ENCODE measurements around the gene SPACDR. TPM values are rescaled to one million over a fixed set of nuclear protein-coding genes. Genes with fewer than 3 reads are reported as not detected.
"Not testable (repeated sequence)": the region's sequence is repeated elsewhere in the genome, so short reads cannot be mapped to it uniquely, and the experiment has no call there.

The SPACDR gene
- total and polyA plus RNA-seq, 2 donors (not counting 1 experiment from before 2014, with no cell fraction given) = 2.1 to 3.7 TPM

DNA sequence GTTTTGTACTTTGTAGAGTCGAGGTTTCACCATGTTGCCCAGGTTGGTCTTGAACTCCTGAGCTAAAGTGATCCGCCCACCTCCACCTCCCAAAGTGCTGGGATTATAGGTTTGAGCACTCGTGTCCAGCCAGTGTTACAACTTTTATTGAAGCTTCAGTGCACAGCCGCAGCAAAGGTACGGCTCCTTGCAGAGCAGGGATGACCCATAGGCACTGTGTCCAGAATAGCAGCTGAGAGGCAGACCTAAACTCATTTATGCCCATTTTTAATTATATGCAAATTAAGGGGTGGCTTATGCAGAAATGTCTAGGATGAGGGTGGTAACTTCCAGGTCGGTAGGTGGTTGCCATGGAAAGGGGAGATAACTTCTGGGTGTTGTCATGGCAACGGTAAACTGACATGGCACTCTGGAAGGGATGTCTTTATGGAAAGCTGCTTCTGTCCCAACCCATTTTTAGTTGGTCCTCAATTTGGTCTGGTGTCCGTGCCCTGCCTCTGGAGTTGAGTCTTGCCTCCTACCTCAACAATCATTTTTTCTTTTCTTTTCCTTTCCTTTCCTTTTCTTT lies 42.4 kb upstream of the SPACDR start:
- DNase-seq (no peak), ATAC-seq (ENCODE audit: low read depth) (no peak)
- intact Hi-C loops (cut with micrococcal nuclease) = no loop called here
- H3K27ac Mint-ChIP-seq = no peak overlapping the region
- Histone ChIP-seq H3K27ac (ENCODE audit: low read length in 2 of 2) (no peak overlapping the region), H3K9ac (ENCODE audit: low read length) (no peak overlapping the region), H3K4me3 (ENCODE audit: control extremely low read depth in 1 of 5, extremely low read depth in 1 of 5, insufficient read depth in 1 of 5, low read depth in 2 of 5, low read length in 4 of 5) (no peak overlapping the region), H3K4me1 (ENCODE audit: control insufficient read depth in 2 of 2, insufficient read depth in 2 of 2, low read length in 2 of 2) (no peaks in the 10 kb centered on the region), H3K79me2 (ENCODE audit: control insufficient read depth, insufficient read depth, low read length) (no peaks in the 10 kb centered on the region), H3K4me2 (replicated peaks; ENCODE audit: low read depth, low read length, poor library complexity, severe bottlenecking) (no peak overlapping the region), H2AFZ (ENCODE audit: insufficient read depth, low read depth, low read length, poor library complexity, severe bottlenecking) (no peak overlapping the region), H3K36me3 (replicated peaks in 1 of 2; ENCODE audit: control extremely low read depth in 1 of 2, control insufficient read depth in 1 of 2, extremely low read depth in 1 of 2, insufficient read depth in 2 of 2, low read length in 1 of 2) (no peaks in the 10 kb centered on the region), H3K27me3 (replicated peaks in 1 of 4; ENCODE audit: control extremely low read depth in 1 of 4, control insufficient read depth in 3 of 4, insufficient read depth in 4 of 4, low read length in 3 of 4) (peaks cover 0 to 4% (median 0%) of the 10 kb centered on the region in 4 experiments), H3K9me3 (ENCODE audit: control extremely low read depth in 1 of 3, control insufficient read depth in 2 of 3, insufficient read depth in 1 of 3, low read length in 2 of 3) (peaks cover 0 to 3% (median 0%) of the 10 kb centered on the region in 3 donors), H4K20me1 (ENCODE audit: control insufficient read depth, insufficient read depth, low read length, poor library complexity, severe bottlenecking) (no peaks in the 10 kb centered on the region)
- H3K27me3 Mint-ChIP-seq = peaks cover 15% of the 10 kb centered on the region
- WGBS (ENCODE audit: insufficient coverage) = 68% methylated on average over 4 of the region's 8 CpGs
- no peak for TF ChIP-seq EZH2 (IDR thresholded peaks at IDR 0.05; ENCODE audit: borderline replicate concordance, insufficient read depth, low read depth, low read length, poor library complexity, severe bottlenecking)
- TF ChIP-seq, protein P1, sequence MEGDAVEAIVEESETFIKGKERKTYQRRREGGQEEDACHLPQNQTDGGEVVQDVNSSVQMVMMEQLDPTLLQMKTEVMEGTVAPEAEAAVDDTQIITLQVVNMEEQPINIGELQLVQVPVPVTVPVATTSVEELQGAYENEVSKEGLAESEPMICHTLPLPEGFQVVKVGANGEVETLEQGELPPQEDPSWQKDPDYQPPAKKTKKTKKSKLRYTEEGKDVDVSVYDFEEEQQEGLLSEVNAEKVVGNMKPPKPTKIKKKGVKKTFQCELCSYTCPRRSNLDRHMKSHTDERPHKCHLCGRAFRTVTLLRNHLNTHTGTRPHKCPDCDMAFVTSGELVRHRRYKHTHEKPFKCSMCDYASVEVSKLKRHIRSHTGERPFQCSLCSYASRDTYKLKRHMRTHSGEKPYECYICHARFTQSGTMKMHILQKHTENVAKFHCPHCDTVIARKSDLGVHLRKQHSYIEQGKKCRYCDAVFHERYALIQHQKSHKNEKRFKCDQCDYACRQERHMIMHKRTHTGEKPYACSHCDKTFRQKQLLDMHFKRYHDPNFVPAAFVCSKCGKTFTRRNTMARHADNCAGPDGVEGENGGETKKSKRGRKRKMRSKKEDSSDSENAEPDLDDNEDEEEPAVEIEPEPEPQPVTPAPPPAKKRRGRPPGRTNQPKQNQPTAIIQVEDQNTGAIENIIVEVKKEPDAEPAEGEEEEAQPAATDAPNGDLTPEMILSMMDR (IDR thresholded peaks at IDR 0.05) = no peak
- H3K4me3 Mint-ChIP-seq = no peak overlapping the region
- CTCF ChIA-PET = no interaction called here
- no peaks in the 10 kb centered on the region for H3K4me1 Mint-ChIP-seq
- POLR2A ChIA-PET = interaction anchor here (0.7 kb wide), 1 partner anchor 78 kb away, joined by 8 read pairs; the partner anchor contains the start of gene ZCWPW1
- no peaks in the 10 kb centered on the region for H3K9me3 Mint-ChIP-seq (ENCODE audit: insufficient read depth)

DNA sequence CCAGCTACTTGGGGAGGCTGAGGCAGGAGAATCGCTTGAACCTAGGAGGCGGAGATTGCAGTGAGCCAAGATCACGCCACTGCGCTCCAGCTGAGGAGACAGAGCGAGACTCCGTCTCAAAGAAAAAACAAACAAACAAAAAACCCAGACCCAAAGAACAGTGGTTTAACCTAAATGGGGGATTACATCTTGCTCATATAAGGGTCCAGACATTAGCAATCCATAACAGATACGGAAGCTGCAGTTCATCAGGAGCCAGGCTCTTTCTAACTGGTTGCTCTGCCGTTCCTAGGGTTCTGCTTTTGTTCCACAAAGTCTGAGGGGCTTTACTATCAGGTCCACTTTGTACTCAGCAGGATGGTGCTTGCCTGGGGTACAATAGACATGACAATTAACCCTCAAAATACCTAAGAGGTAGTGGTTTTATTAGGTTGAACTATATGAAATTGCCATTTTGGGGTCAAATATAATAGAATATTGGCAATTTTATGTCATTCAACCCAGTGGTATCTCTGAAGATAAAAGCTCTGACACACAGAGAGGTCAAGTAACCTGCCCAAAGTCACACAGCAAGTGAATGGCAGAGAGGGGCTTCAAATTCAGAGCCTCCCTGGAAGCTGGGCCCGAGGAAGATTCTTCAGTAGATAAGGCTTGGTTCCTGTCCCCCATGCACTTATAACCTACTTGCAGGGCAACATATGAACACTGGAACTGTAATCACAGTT lies 41.0 kb upstream of the SPACDR start:
- peaks cover 0 to 3% (median 0%) of the 10 kb centered on the region in 3 donors for H3K9me3 ChIP-seq (ENCODE audit: control extremely low read depth in 1 of 3, control insufficient read depth in 2 of 3, insufficient read depth in 1 of 3, low read length in 2 of 3)
- no peak for ATAC-seq (ENCODE audit: low read depth)
- H2AFZ ChIP-seq (ENCODE audit: insufficient read depth, low read depth, low read length, poor library complexity, severe bottlenecking) = no peak overlapping the region
- H3K4me2 ChIP-seq (replicated peaks; ENCODE audit: low read depth, low read length, poor library complexity, severe bottlenecking) = no peak overlapping the region
- H3K27ac ChIP-seq (ENCODE audit: low read length in 2 of 2) = no peak overlapping the region
- peaks cover 0 to 4% (median 0%) of the 10 kb centered on the region in 4 experiments for H3K27me3 ChIP-seq (replicated peaks in 1 of 4; ENCODE audit: control extremely low read depth in 1 of 4, control insufficient read depth in 3 of 4, insufficient read depth in 4 of 4, low read length in 3 of 4)
- ChIA-PET POLR2A (interaction anchor here (0.6 kb wide), 1 partner anchor 48 kb away, joined by 8 read pairs; no protein-coding TSS in a partner anchor), CTCF (interaction anchor here (0.6 kb wide), 1 partner anchor 11 kb away, joined by 3 read pairs; no protein-coding TSS in a partner anchor)
- H3K4me1 ChIP-seq (ENCODE audit: control insufficient read depth in 2 of 2, insufficient read depth in 2 of 2, low read length in 2 of 2) = no peaks in the 10 kb centered on the region
- intact Hi-C loops (cut with micrococcal nuclease) = no loop called here
- no peaks in the 10 kb centered on the region for H3K79me2 ChIP-seq (ENCODE audit: control insufficient read depth, insufficient read depth, low read length)
- no peak overlapping the region for H3K9ac ChIP-seq (ENCODE audit: low read length)
- TF ChIP-seq, protein P1 (IDR thresholded peaks at IDR 0.05) = no peak
- no peak for TF ChIP-seq EZH2 (IDR thresholded peaks at IDR 0.05; ENCODE audit: borderline replicate concordance, insufficient read depth, low read depth, low read length, poor library complexity, severe bottlenecking)
- H3K36me3 ChIP-seq (replicated peaks in 1 of 2; ENCODE audit: control extremely low read depth in 1 of 2, control insufficient read depth in 1 of 2, extremely low read depth in 1 of 2, insufficient read depth in 2 of 2, low read length in 1 of 2) = no peaks in the 10 kb centered on the region
- Mint-ChIP-seq H3K27ac (no peak overlapping the region), H3K4me3 (no peak overlapping the region), H3K27me3 (peaks cover 6% of the 10 kb centered on the region), H3K4me1 (no peaks in the 10 kb centered on the region), H3K9me3 (ENCODE audit: insufficient read depth) (no peaks in the 10 kb centered on the region)
- no peak for DNase-seq
- WGBS (ENCODE audit: insufficient coverage) = 96% methylated on average over 4 of the region's 9 CpGs
- no peaks in the 10 kb centered on the region for H4K20me1 ChIP-seq (ENCODE audit: control insufficient read depth, insufficient read depth, low read length, poor library complexity, severe bottlenecking)
- H3K4me3 ChIP-seq (ENCODE audit: control extremely low read depth in 1 of 5, extremely low read depth in 1 of 5, insufficient read depth in 1 of 5, low read depth in 2 of 5, low read length in 4 of 5) = no peak overlapping the region

DNA sequence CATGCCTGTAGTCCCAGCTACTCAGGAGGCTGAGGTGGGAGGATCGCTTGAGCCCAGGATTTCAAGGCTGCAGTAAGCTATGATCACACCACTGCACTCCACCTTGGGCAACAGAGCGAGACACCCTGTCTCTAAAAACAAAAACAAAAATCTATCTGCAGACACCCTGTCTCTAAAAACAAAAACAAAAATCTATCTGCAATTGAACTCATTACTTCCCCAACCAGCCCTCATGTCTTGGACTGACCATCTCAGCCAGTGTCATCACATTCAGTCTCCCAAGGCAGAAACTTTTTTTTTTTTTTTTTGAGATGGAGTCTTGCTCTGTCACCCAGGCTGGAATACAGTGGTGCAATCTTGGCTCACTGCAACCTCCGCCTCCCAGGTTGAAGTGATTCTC lies 40.0 kb upstream of the SPACDR start:
- ATAC-seq (ENCODE audit: low read depth); H3K4me3 ChIP-seq (ENCODE audit: control extremely low read depth in 1 of 5, extremely low read depth in 1 of 5, insufficient read depth in 1 of 5, low read depth in 2 of 5, low read length in 4 of 5); H3K27me3 Mint-ChIP-seq; H4K20me1 ChIP-seq (ENCODE audit: control insufficient read depth, insufficient read depth, low read length, poor library complexity, severe bottlenecking); H3K4me1 ChIP-seq (ENCODE audit: control insufficient read depth in 2 of 2, insufficient read depth in 2 of 2, low read length in 2 of 2); H3K4me3 Mint-ChIP-seq; H2AFZ ChIP-seq (ENCODE audit: insufficient read depth, low read depth, low read length, poor library complexity, severe bottlenecking); intact Hi-C loops (cut with micrococcal nuclease); H3K79me2 ChIP-seq (ENCODE audit: control insufficient read depth, insufficient read depth, low read length); H3K4me1 Mint-ChIP-seq; H3K36me3 ChIP-seq (replicated peaks in 1 of 2; ENCODE audit: control extremely low read depth in 1 of 2, control insufficient read depth in 1 of 2, extremely low read depth in 1 of 2, insufficient read depth in 2 of 2, low read length in 1 of 2); H3K9ac ChIP-seq (ENCODE audit: low read length); H3K27me3 ChIP-seq (replicated peaks in 1 of 4; ENCODE audit: control extremely low read depth in 1 of 4, control insufficient read depth in 3 of 4, insufficient read depth in 4 of 4, low read length in 3 of 4); H3K4me2 ChIP-seq (replicated peaks; ENCODE audit: low read depth, low read length, poor library complexity, severe bottlenecking); H3K9me3 ChIP-seq (ENCODE audit: control extremely low read depth in 1 of 3, control insufficient read depth in 2 of 3, insufficient read depth in 1 of 3, low read length in 2 of 3); H3K9me3 Mint-ChIP-seq (ENCODE audit: insufficient read depth); CTCF ChIA-PET; H3K27ac Mint-ChIP-seq; DNase-seq; H3K27ac ChIP-seq (ENCODE audit: low read length in 2 of 2): not testable (repeated sequence)
- POLR2A ChIA-PET = interaction anchor here (0.6 kb wide), 1 partner anchor 47 kb away, joined by 8 read pairs; no protein-coding TSS in a partner anchor
- WGBS (ENCODE audit: insufficient coverage) = 85% methylated on average over 3 of the region's 3 CpGs
